ENCODE data around the gene OGFR. TPM values are rescaled to one million over a fixed set of nuclear protein-coding genes. Genes with fewer than 3 reads are reported as not detected.

The OGFR gene
- total RNA-seq, 1 experiment from 2014 or later: 57.4 TPM

GRCh38 chr20:62809530-62810428 lies 5.1 kb downstream of the OGFR start:
- no peak overlapping the region for H3K4me3 ChIP-seq
- no peak for TF ChIP-seq EZH2 (IDR thresholded peaks at IDR 0.05; ENCODE audit: low read depth)
- TF ChIP-seq CTCF (conservative IDR thresholded peaks at IDR 0.05): no peak
- ChIA-PET POLR2A (ENCODE audit: unreplicated experiment) (no interaction called here), CTCF (no interaction called here)
- no TSS peak for BruUV-seq (replicated peaks)
- H3K4me1 ChIP-seq (replicated peaks; ENCODE audit: insufficient read depth): peaks cover 14% of the 10 kb centered on the region
- no peaks in the 10 kb centered on the region for H3K9me2 ChIP-seq (ENCODE audit: insufficient read depth)
- H3K27me3 ChIP-seq (ENCODE audit: insufficient read depth, low read depth): no peaks in the 10 kb centered on the region
- H3F3A ChIP-seq (ENCODE audit: insufficient read depth, low read depth): peaks cover 31% of the 10 kb centered on the region; the same call in 1 of the 2 replicates
- intact Hi-C loops (cut with micrococcal nuclease; ENCODE audit: unreplicated experiment): loop anchor here (5.0 kb wide), 1 partner anchor 187 kb away; no protein-coding TSS in a partner anchor
- no peak overlapping the region for H2AFZ ChIP-seq
- no peak for DNase-seq
- peaks cover 14% of the 10 kb centered on the region for H3K36me3 ChIP-seq (ENCODE audit: low read depth)
- H3K9me3 ChIP-seq (ENCODE audit: insufficient read depth, low read depth): no peaks in the 10 kb centered on the region
- peaks cover 54% of the 10 kb centered on the region for H4K20me1 ChIP-seq (ENCODE audit: insufficient read depth)
- H3K27ac ChIP-seq: no peak overlapping the region
- H3K79me2 ChIP-seq (ENCODE audit: low read depth): peaks cover 30% of the 10 kb centered on the region
- no peak overlapping the region for H3K4me2 ChIP-seq

DNA sequence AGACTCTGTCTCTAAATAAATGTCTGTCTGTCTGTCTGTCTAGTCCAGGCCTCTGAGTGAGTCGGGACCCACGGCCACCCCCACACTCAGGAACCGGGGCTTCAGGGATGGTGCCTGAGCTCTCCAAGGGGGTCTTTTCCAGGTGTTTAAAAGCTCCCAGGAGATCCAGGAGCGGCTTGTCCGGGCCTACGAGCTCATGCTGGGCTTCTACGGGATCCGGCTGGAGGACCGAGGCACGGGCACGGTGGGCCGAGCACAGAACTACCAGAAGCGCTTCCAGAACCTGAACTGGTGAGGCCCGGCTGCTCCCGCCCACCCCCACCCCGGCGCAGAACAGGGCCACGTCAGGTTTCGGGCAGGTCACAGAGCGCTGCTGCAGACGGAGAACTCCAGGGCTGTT lies 6.7 kb downstream of the OGFR start:
- POLR2A ChIA-PET (ENCODE audit: unreplicated experiment): no interaction called here
- Histone ChIP-seq H3K9me2 (ENCODE audit: insufficient read depth) (no peaks in the 10 kb centered on the region), H3K36me3 (ENCODE audit: low read depth) (peaks cover 14% of the 10 kb centered on the region), H3F3A (ENCODE audit: insufficient read depth, low read depth) (peaks cover 35% of the 10 kb centered on the region; the same call in 1 of the 2 replicates), H3K4me3 (no peak overlapping the region), H4K20me1 (ENCODE audit: insufficient read depth) (peaks cover 46% of the 10 kb centered on the region), H3K4me2 (no peak overlapping the region), H3K79me2 (ENCODE audit: low read depth) (peaks cover 19% of the 10 kb centered on the region), H3K4me1 (replicated peaks; ENCODE audit: insufficient read depth) (peaks cover 20% of the 10 kb centered on the region), H3K27me3 (ENCODE audit: insufficient read depth, low read depth) (peaks cover 9% of the 10 kb centered on the region), H2AFZ (no peak overlapping the region), H3K9me3 (ENCODE audit: insufficient read depth, low read depth) (no peaks in the 10 kb centered on the region), H3K27ac (no peak overlapping the region)
- BruUV-seq (replicated peaks): no TSS peak
- DNase-seq: no peak
- intact Hi-C loops (cut with micrococcal nuclease; ENCODE audit: unreplicated experiment): no loop called here
- no peak for TF ChIP-seq EZH2 (IDR thresholded peaks at IDR 0.05; ENCODE audit: low read depth)
- TF ChIP-seq CTCF (conservative IDR thresholded peaks at IDR 0.05): no peak
- CTCF ChIA-PET: interaction anchor here (0.6 to 0.7 kb wide), 2 partner anchors 19 to 64 kb away, joined by 3 read pairs; no protein-coding TSS in a partner anchor

DNA sequence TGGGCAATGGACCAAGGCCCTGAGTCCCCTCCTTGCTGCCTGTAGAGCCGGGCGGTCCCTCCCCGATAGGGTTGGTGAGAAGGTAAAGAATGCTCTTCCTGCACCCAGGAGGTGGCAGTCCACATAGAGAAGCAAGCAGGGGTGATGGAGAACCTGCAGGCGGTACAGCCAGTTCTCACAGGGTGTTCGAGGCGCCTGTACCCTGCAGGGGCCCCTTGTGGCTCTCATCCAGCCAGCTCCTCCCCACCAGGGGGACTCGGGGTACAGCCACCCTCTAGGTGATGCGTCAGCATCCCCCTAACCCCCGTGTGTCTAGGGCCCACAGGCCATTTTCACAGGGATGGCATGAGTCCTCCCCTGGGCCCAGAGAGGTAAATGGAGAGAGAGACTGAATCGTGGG lies 7.1 kb downstream of the OGFR start:
- Histone ChIP-seq H3K27me3 (ENCODE audit: insufficient read depth, low read depth) (peaks cover 12% of the 10 kb centered on the region), H3F3A (ENCODE audit: insufficient read depth, low read depth) (peaks cover 31% of the 10 kb centered on the region; the same call in 1 of the 2 replicates), H2AFZ (no peak overlapping the region), H3K4me3 (no peak overlapping the region), H3K9me3 (ENCODE audit: insufficient read depth, low read depth) (no peaks in the 10 kb centered on the region), H3K27ac (no peak overlapping the region), H4K20me1 (ENCODE audit: insufficient read depth) (peaks cover 42% of the 10 kb centered on the region), H3K79me2 (ENCODE audit: low read depth) (peaks cover 15% of the 10 kb centered on the region), H3K4me1 (replicated peaks; ENCODE audit: insufficient read depth) (peaks cover 17% of the 10 kb centered on the region), H3K4me2 (no peak overlapping the region), H3K9me2 (ENCODE audit: insufficient read depth) (no peaks in the 10 kb centered on the region), H3K36me3 (ENCODE audit: low read depth) (peaks cover 14% of the 10 kb centered on the region)
- intact Hi-C loops (cut with micrococcal nuclease; ENCODE audit: unreplicated experiment): no loop called here
- no TSS peak for BruUV-seq (replicated peaks)
- no peak for TF ChIP-seq CTCF (conservative IDR thresholded peaks at IDR 0.05)
- TF ChIP-seq EZH2 (IDR thresholded peaks at IDR 0.05; ENCODE audit: low read depth): no peak
- no peak for DNase-seq
- CTCF ChIA-PET: interaction anchor here (0.6 to 0.7 kb wide), 3 partner anchors 19 to 163 kb away, joined by 3 read pairs; no protein-coding TSS in a partner anchor
- POLR2A ChIA-PET (ENCODE audit: unreplicated experiment): no interaction called here
